SH-SY5Y (cell line): Measurements from ENCODE around the gene ROR2.

ENCODE experiments used
- GATA2 ChIP-seq: IDR thresholded peaks from 2 replicates; pipeline ENCODE4 v1.6.1; 2011; ENCODE audit warnings: mild to moderate bottlenecking, low read depth, low read length
- GATA3 ChIP-seq: IDR thresholded peaks from 2 replicates; pipeline ENCODE4 v1.6.1; 2011; ENCODE audit warnings: low read depth, mild to moderate bottlenecking, low read length, moderate library complexity

DNA sequence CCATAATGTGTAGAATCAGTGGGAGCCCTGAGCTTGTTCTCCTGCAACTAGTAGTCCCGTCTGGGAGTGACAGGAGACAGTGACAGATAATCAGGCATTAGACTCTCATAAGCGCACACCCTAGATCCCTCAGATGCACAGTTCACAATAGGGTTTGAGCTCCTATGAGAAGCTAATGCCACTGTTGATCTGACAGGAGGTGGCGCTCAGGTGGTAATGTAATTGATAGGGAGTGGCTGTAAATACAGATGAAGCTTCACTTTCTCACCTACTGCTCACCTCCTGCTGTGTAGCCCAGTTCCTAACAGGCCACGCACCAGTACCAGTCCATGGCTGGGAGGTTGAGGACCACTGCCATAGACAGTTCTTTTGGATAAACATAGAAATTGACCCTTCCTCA, 188.7 kb downstream of the ROR2 start:
- TF ChIP-seq GATA2 = no peak
- no peak for TF ChIP-seq GATA3
